GM19468 (cell line): ENCODE results near the gene NOS1.

ENCODE experiments used
- ATAC-seq: cut with Tn5 transposase; IDR thresholded peaks from one replicate; pipeline ENCODE4 v1.9.1; 2021; ENCODE audit warnings: mild to moderate bottlenecking, moderate library complexity, moderate number of reproducible peaks; ENCODE audit not compliant: unreplicated experiment; ENCODE audit errors: extremely low read depth

The NOS1 gene

GRCh38 chr12:117334051-117334450, 27.4 kb downstream of the NOS1 start:
- no peak for ATAC-seq

GRCh38 chr12:117333331-117333881, 28.0 kb downstream of the NOS1 start:
- ATAC-seq: no peak

GRCh38 chr12:117331691-117332090, 29.7 kb downstream of the NOS1 start:
- no peak for ATAC-seq

GRCh38 chr12:117330441-117331113, 30.8 kb downstream of the NOS1 start:
- no peak for ATAC-seq

- ATAC-seq: no peak
Observed at GRCh38 chr12:117329756-117330155, 31.7 kb downstream of the NOS1 start.

GRCh38 chr12:117328556-117329100, 32.8 kb downstream of the NOS1 start:
- ATAC-seq: no peak

- ATAC-seq: no peak
Observed at GRCh38 chr12:117322428-117322827, 39.0 kb downstream of the NOS1 start.

GRCh38 chr12:117321572-117321971, 39.9 kb downstream of the NOS1 start:
- ATAC-seq: no peak

GRCh38 chr12:117318591-117318990, 42.8 kb downstream of the NOS1 start:
- no peak for ATAC-seq

- no peak for ATAC-seq
Observed at GRCh38 chr12:117316336-117316735, 45.1 kb downstream of the NOS1 start.

GRCh38 chr12:117313926-117314325, 47.5 kb downstream of the NOS1 start:
- ATAC-seq: no peak

GRCh38 chr12:117312770-117313169, 48.7 kb downstream of the NOS1 start:
- ATAC-seq: no peak

GRCh38 chr12:117309276-117309925, 52.0 kb downstream of the NOS1 start:
- ATAC-seq: no peak

- ATAC-seq: no peak
Observed at GRCh38 chr12:117300174-117300573, 61.3 kb downstream of the NOS1 start.

- ATAC-seq: no peak
Observed at GRCh38 chr12:117298648-117299225, 62.7 kb downstream of the NOS1 start.

- ATAC-seq: no peak
Observed at GRCh38 chr12:117298191-117298590, 63.2 kb downstream of the NOS1 start.

GRCh38 chr12:117294189-117294603, 67.2 kb downstream of the NOS1 start:
- no peak for ATAC-seq

GRCh38 chr12:117293510-117293909, 67.9 kb downstream of the NOS1 start:
- no peak for ATAC-seq

GRCh38 chr12:117292688-117293087, 68.7 kb downstream of the NOS1 start:
- no peak for ATAC-seq

GRCh38 chr12:117284140-117284539, 77.3 kb downstream of the NOS1 start:
- no peak for ATAC-seq

GRCh38 chr12:117282490-117282889, 78.9 kb downstream of the NOS1 start:
- ATAC-seq: no peak
